H1 (cell line): Measurements from ENCODE around the gene ZGLP1. TPM values are rescaled to one million over a fixed set of nuclear protein-coding genes. Genes with fewer than 3 reads are reported as not detected.
A peak's percentile ranks its signal among the peaks of the same experiment; 100 is the strongest.

Experiments
- CTCF ChIA-PET: fragments of 300-600 bp; sonication (Branson Sonifier 250); formaldehyde crosslinking; loops from one replicate; lab custom pipeline; 2021; ENCODE audit not compliant: partially characterized antibody; lab: Charles Lee
- POLR2A ChIA-PET: fragments of 300-600 bp; sonication (Branson Sonifier 250); formaldehyde crosslinking; loops from one replicate; lab custom pipeline; 2021; ENCODE audit warnings: inconsistent platforms; ENCODE audit not compliant: partially characterized antibody; lab: Charles Lee
- DNase-seq, 2 experiments: peaks; one replicate each; pipeline versions ENCODE4 v3.0.0 to v3.0.0-alpha.2; 2010 to 2022; ENCODE audit warnings: low spot score in 2 of 2, low read depth in 1 of 2, mixed read lengths in 1 of 2
- FAIRE-seq: peaks from 2 replicates; lab custom pipeline; 2011; peaks lifted over from hg19 to GRCh38; lab: Jason Lieb, UNC
- H2AFZ ChIP-seq: 2 replicates; pipeline ENCODE4 v1.8.1; 2012; ENCODE audit warnings: low read length, inconsistent platforms
- H2AK5ac ChIP-seq: 2 replicates; pipeline ENCODE4 v1.6.1; 2013; ENCODE audit warnings: low read depth, low read length
- H2BK120ac ChIP-seq: replicated peaks from 2 replicates; pipeline ENCODE3; 2013; ENCODE audit warnings: low read depth, low read length, inconsistent platforms
- H2BK12ac ChIP-seq: 2 replicates; pipeline ENCODE4 v1.6.1; 2013; ENCODE audit warnings: low read depth, low read length
- H2BK15ac ChIP-seq: 2 replicates; pipeline ENCODE4 v1.6.1; 2013; ENCODE audit warnings: low read length
- H2BK20ac ChIP-seq: 2 replicates; pipeline ENCODE4 v1.6.1; 2013; ENCODE audit warnings: low read length
- H2BK5ac ChIP-seq: 2 replicates; pipeline ENCODE4 v1.6.1; 2013; ENCODE audit warnings: low read depth, low read length
- H3K14ac ChIP-seq: 2 replicates; pipeline ENCODE4 v1.6.1; 2013; ENCODE audit warnings: inconsistent platforms; ENCODE audit not compliant: insufficient read length
- H3K18ac ChIP-seq: 2 replicates; pipeline ENCODE4 v1.6.1; 2013; ENCODE audit warnings: low read length; ENCODE audit errors: extremely low read depth
- H3K23ac ChIP-seq: 2 replicates; pipeline ENCODE4 v1.6.1; 2013; ENCODE audit warnings: inconsistent platforms; ENCODE audit not compliant: insufficient read length
- H3K23me2 ChIP-seq: 2 replicates; pipeline ENCODE4 v1.6.1; 2013; ENCODE audit warnings: low read depth, low read length
- H3K27ac ChIP-seq: 2 replicates; pipeline ENCODE4 v1.6.1; 2011; ENCODE audit warnings: low read depth, low read length, inconsistent platforms
- H3K27me3 ChIP-seq, 4 experiments: replicated peaks in 1 of 4; 1 replicate in 1 of 4; 2 replicates in 3 of 4; pipeline versions ENCODE4 v1.6.1 to v1.8.1; 2011 to 2013; ENCODE audit warnings: low read length in 3 of 4, mild to moderate bottlenecking in 3 of 4, inconsistent platforms in 2 of 4, mixed read lengths in 2 of 4, moderate library complexity in 1 of 4; ENCODE audit not compliant: control insufficient read depth in 3 of 4, insufficient read depth in 3 of 4; ENCODE audit errors: extremely low read depth in 1 of 4
- H3K36me3 ChIP-seq, 4 experiments: 2 replicates each; pipeline versions ENCODE4 v1.6.1 to v1.8.1; 2011 to 2013; ENCODE audit warnings: mild to moderate bottlenecking in 4 of 4, low read length in 3 of 4, moderate library complexity in 2 of 4, control low read depth in 1 of 4, inconsistent platforms in 1 of 4; ENCODE audit not compliant: insufficient read depth in 4 of 4, control insufficient read depth in 2 of 4
- H3K4ac ChIP-seq: replicated peaks from 2 replicates; pipeline ENCODE3; 2013; ENCODE audit warnings: low read length, low read depth, mixed read lengths, inconsistent platforms; ENCODE audit not compliant: insufficient read length
- H3K4me1 ChIP-seq, 4 experiments: replicated peaks in 1 of 4; 1 replicate in 1 of 4; 2 replicates in 3 of 4; pipeline versions ENCODE4 v1.6.1 to v1.8.1; 2011 to 2013; ENCODE audit warnings: low read length in 3 of 4, inconsistent platforms in 2 of 4, mixed read lengths in 1 of 4; ENCODE audit not compliant: insufficient read depth in 4 of 4, control insufficient read depth in 3 of 4
- H3K4me2 ChIP-seq, 2 experiments: 2 replicates each; pipeline versions ENCODE4 v1.6.1 to v1.8.1; 2011 to 2013; ENCODE audit warnings: low read depth in 2 of 2, low read length in 2 of 2, control low read depth in 1 of 2, inconsistent platforms in 1 of 2, mild to moderate bottlenecking in 1 of 2; ENCODE audit not compliant: insufficient read depth in 1 of 2
- H3K4me3 ChIP-seq, 4 experiments: fragments of 200-600, 300-600 bp in 1 of 4; sonication (generic), shearing (Covaris generic), sonication (Bioruptor Twin) in 1 of 4; 2 replicates each; pipeline versions ENCODE4 v1.5.1 to v1.8.1; 2011 to 2016; ENCODE audit warnings: low read length in 4 of 4, low read depth in 3 of 4, control low read depth in 2 of 4, inconsistent platforms in 2 of 4, mild to moderate bottlenecking in 2 of 4, mixed read lengths in 1 of 4, moderate library complexity in 1 of 4; ENCODE audit not compliant: insufficient read depth in 2 of 4; ENCODE audit errors: extremely low read depth in 1 of 4
- H3K56ac ChIP-seq: replicated peaks from 2 replicates; pipeline ENCODE3; 2013; ENCODE audit warnings: low read depth, mild to moderate bottlenecking, mixed read lengths, low read length, inconsistent platforms; ENCODE audit not compliant: insufficient read length
- H3K79me1 ChIP-seq: 2 replicates; pipeline ENCODE4 v1.6.1; 2013; ENCODE audit warnings: low read depth, low read length, control low read depth
- H3K79me2 ChIP-seq, 2 experiments: 2 replicates each; pipeline versions ENCODE4 v1.6.1 to v1.8.1; 2012 to 2013; ENCODE audit warnings: low read length in 2 of 2, mild to moderate bottlenecking in 2 of 2, inconsistent platforms in 1 of 2; ENCODE audit not compliant: insufficient read depth in 2 of 2, control insufficient read depth in 1 of 2
- H3K9ac ChIP-seq, 4 experiments: replicated peaks in 1 of 4; 1 replicate in 1 of 4; 2 replicates in 3 of 4; pipeline versions ENCODE4 v1.6.1 to v1.8.1; 2011 to 2013; ENCODE audit warnings: low read depth in 3 of 4, low read length in 3 of 4, control low read depth in 2 of 4, mild to moderate bottlenecking in 2 of 4, moderate library complexity in 2 of 4, inconsistent platforms in 1 of 4; ENCODE audit errors: extremely low read depth in 1 of 4
- H3K9me3 ChIP-seq, 2 experiments: 2 replicates each; pipeline versions ENCODE4 v1.6.1 to v1.8.1; 2012 to 2013; ENCODE audit warnings: mild to moderate bottlenecking in 2 of 2, moderate library complexity in 2 of 2, control low read depth in 1 of 2, inconsistent platforms in 1 of 2, low read depth in 1 of 2, low read length in 1 of 2, mixed read lengths in 1 of 2; ENCODE audit not compliant: insufficient read depth in 2 of 2
- H4K20me1 ChIP-seq, 2 experiments: replicated peaks in 1 of 2; 2 replicates each; pipeline versions ENCODE3 to v1.8.1; 2011 to 2013; ENCODE audit warnings: inconsistent platforms in 2 of 2, low read length in 2 of 2, mild to moderate bottlenecking in 1 of 2; ENCODE audit not compliant: insufficient read depth in 2 of 2, control insufficient read depth in 1 of 2
- H4K5ac ChIP-seq: 2 replicates; pipeline ENCODE4 v1.6.1; 2013; ENCODE audit warnings: low read length, low read depth, mixed read lengths, inconsistent platforms; ENCODE audit not compliant: insufficient read length
- H4K8ac ChIP-seq: 2 replicates; pipeline ENCODE4 v1.8.0; 2013; ENCODE audit warnings: mild to moderate bottlenecking, moderate library complexity, low read length, inconsistent platforms; ENCODE audit not compliant: insufficient read depth; ENCODE audit errors: extremely low read depth
- H4K91ac ChIP-seq: replicated peaks from 2 replicates; pipeline ENCODE3; 2013; ENCODE audit warnings: low read length, mixed read lengths, inconsistent platforms; ENCODE audit not compliant: insufficient read length
- BRCA1 ChIP-seq: IDR thresholded peaks from 2 replicates; pipeline ENCODE4 v1.6.1; 2012; ENCODE audit warnings: low read depth, low read length, improper control_type of control experiment
- EGR1 ChIP-seq: IDR thresholded peaks from 2 replicates; pipeline ENCODE4 v1.6.1; 2011; ENCODE audit warnings: low read depth, low read length, borderline replicate concordance
- EZH2 ChIP-seq: fragments of 200-600 bp; sonication (generic); IDR thresholded peaks from 2 replicates; pipeline ENCODE4 v1.7.1; 2012; ENCODE audit warnings: low read depth, mild to moderate bottlenecking, moderate library complexity, low read length, inconsistent platforms; ENCODE audit not compliant: severe bottlenecking
- KDM5A ChIP-seq: fragments of 200-600 bp; IDR thresholded peaks from 2 replicates; pipeline ENCODE4 v1.7.1; 2012; ENCODE audit warnings: mild to moderate bottlenecking, low read length, inconsistent platforms, mixed read lengths
- NRF1 ChIP-seq: IDR thresholded peaks from 2 replicates; pipeline ENCODE4 v1.6.1; 2011; ENCODE audit warnings: mild to moderate bottlenecking, low read depth, low read length, improper control_type of control experiment
- SAP30 ChIP-seq: fragments of 300-600 bp; sonication (generic); IDR thresholded peaks from 2 replicates; pipeline ENCODE4 v1.7.1; 2012; ENCODE audit warnings: low read length, moderate library complexity, mild to moderate bottlenecking, inconsistent platforms; ENCODE audit not compliant: insufficient read depth, insufficient replicate concordance
- SIN3A ChIP-seq, 2 experiments: IDR thresholded peaks in 1 of 2; conservative IDR thresholded peaks in 1 of 2; 2 replicates each; pipeline ENCODE4 v1.6.1; 2011 to 2012; ENCODE audit warnings: low read length in 2 of 2, improper control_type of control experiment in 1 of 2, low read depth in 1 of 2, mild to moderate bottlenecking in 1 of 2
- SUZ12 ChIP-seq: fragments of 200-600 bp; sonication (generic); IDR thresholded peaks from 2 replicates; pipeline ENCODE4 v1.6.1; 2012; ENCODE audit warnings: mild to moderate bottlenecking, inconsistent platforms, low read length, moderate library complexity, mixed read lengths
- TAF1 ChIP-seq: IDR thresholded peaks from 2 replicates; pipeline ENCODE4 v1.6.1; 2011; ENCODE audit warnings: mild to moderate bottlenecking, low read depth, low read length
- TAF7 ChIP-seq: optimal IDR thresholded peaks from 2 replicates; pipeline ENCODE3; 2011; ENCODE audit warnings: low read depth, mild to moderate bottlenecking, inconsistent platforms, low read length, moderate library complexity, borderline replicate concordance
- WGBS, 2 experiments: shearing (Covaris generic) in 1 of 2; methylation state at CpG; one replicate each; pipeline versions ENCODE4 v1.1.6 to v1.1.7; 2013 to 2015; ENCODE audit warnings: low lambda C conversion rate in 2 of 2, mixed read lengths in 2 of 2, inconsistent platforms in 1 of 2, low coverage in 1 of 2, missing lambda C conversion rate in 1 of 2; ENCODE audit not compliant: insufficient replicate concordance in 2 of 2, insufficient coverage in 1 of 2, insufficient read length in 1 of 2; ENCODE audit errors: extremely low coverage in 1 of 2, missing lambda C conversion rate in 1 of 2; 5-methylcytosine and 5-hydroxymethylcytosine counted together
- polyA plus RNA-seq, 7 experiments: library from polyadenylated mRNA; depleted of rRNA in 3 of 7; stranded (reverse) in 5 of 7; unstranded in 2 of 7; fragments of >200 nt in 5 of 7; fragments of 200-250 nt in 2 of 7; gene quantifications; 1 replicate in 5 of 7; 2 replicates in 1 of 7; 4 replicates in 1 of 7; pipeline versions ENCODE4 v1.2.1 to v1.2.3, GENCODE V29; 2011 to 2013; ENCODE audit warnings: missing spikeins in 2 of 7, mixed read lengths in 2 of 7
- total RNA-seq: library from RNA; stranded (reverse); fragmentation: NEBNext Ultra II Directional; extraction: Animal tissue kit (Norgen Biotek cat#: 25700); gene quantifications from 2 replicates; pipeline ENCODE4 v1.2.1, GENCODE V29; 2021
- TF ChIP-seq, protein P1 (sequence below): IDR thresholded peaks from 2 replicates; pipeline ENCODE4 v1.6.1; 2012; ENCODE audit warnings: inconsistent platforms

The ZGLP1 gene
- total and polyA plus RNA-seq, 2 of the 8 experiments (the other 6 are each of a cell fraction or from before 2014, with no cell fraction given), result 4.2 to 5.1 TPM

DNA sequence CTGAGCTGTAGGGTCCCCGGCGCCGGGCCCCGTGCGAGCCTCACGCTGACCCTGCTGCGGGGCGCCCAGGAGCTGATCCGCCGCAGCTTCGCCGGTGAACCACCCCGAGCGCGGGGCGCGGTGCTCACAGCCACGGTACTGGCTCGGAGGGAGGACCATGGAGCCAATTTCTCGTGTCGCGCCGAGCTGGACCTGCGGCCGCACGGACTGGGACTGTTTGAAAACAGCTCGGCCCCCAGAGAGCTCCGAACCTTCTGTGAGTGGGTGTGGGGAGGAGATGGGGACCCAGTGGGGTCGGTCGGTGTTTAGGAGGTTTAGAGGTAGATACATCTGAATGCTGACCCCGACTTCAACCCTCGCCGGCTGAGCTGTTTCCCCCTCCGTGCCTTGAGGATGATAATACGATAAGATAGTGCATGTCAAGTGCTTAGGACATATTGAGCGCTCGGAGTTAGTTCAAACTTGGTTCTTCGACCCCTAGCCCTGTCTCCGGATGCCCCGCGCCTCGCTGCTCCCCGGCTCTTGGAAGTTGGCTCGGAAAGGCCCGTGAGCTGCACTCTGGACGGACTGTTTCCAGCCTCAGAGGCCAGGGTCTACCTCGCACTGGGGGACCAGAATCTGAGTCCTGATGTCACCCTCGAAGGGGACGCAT lies 17.9 kb downstream of the ZGLP1 start:
- Histone ChIP-seq H2AFZ (no peak overlapping the region), H3K14ac (no peak overlapping the region), H2BK120ac (no peak overlapping the region), H3K4me3 (peak overlapping the region; percentile 38 to 67 (median 60)), H3K4me2 (peak overlapping the region; percentile 81 to 100), H2BK15ac (peak overlapping the region; percentile 24; the same call in 1 of the 2 replicates), H3K9me3 (no peaks in the 10 kb centered on the region), H3K36me3 (no peaks in the 10 kb centered on the region), H4K20me1 (peaks cover 0 to 26% of the 10 kb centered on the region in 2 experiments), H2BK5ac (no peak overlapping the region; the same call in 1 of the 2 replicates), H2AK5ac (no peak overlapping the region), H4K5ac (no peak overlapping the region), H3K23ac (no peak overlapping the region), H3K27me3 (peaks cover 58 to 97% (median 87%) of the 10 kb centered on the region in 4 experiments), H3K9ac (no peak overlapping the region), H3K4me1 (peaks cover 0 to 51% (median 24%) of the 10 kb centered on the region in 4 experiments; a peak in 6 of 7 replicates), H3K18ac (no peak overlapping the region), H4K8ac (no peak overlapping the region; the same call in 1 of the 2 replicates), H3K79me1 (no peaks in the 10 kb centered on the region), H4K91ac (no peak overlapping the region), H3K4ac (no peak overlapping the region), H3K27ac (no peak overlapping the region), H3K79me2 (no peaks in the 10 kb centered on the region), H3K56ac (no peak overlapping the region), H2BK12ac (peak overlapping the region; percentile 39; the same call in 1 of the 2 replicates), H2BK20ac (no peak overlapping the region), H3K23me2 (peaks cover 39% of the 10 kb centered on the region; the same call in 1 of the 2 replicates)
- DNase-seq (peak in 1 of 2 experiments; percentile 55), FAIRE-seq (no peak)
- CTCF ChIA-PET, result interaction anchor here (0.6 to 3.7 kb wide), 13 partner anchors 14 to 132 kb away, joined by 3 to 29 read pairs (median 4); partner anchors contain the start of gene ICAM1
- whole genome bisulfite sequencing, 2 experiments, result 6% methylated on average over 49 of the region's 49 CpGs; no CpG with 5 or more reads in 1 of the 2 experiments
- POLR2A ChIA-PET, result interaction anchor here (0.8 to 2.2 kb wide), 6 partner anchors 15 to 52 kb away, joined by 3 to 8 read pairs (median 4); partner anchors contain the start of genes FDX2 and ICAM1
- peak; percentile 81; the same call in 1 of the 2 replicates for TF ChIP-seq SUZ12
- TF ChIP-seq EGR1, result no peak
- peak; percentile 19; the same call in 1 of the 2 replicates for TF ChIP-seq TAF1
- TF ChIP-seq TAF7, result no peak
- no peak for TF ChIP-seq SAP30
- peak; percentile 69 for TF ChIP-seq EZH2
- no peak for TF ChIP-seq BRCA1
- peak in 1 of 2 experiments; percentile 4; a peak in 1 of 4 replicates for TF ChIP-seq SIN3A (conservative IDR thresholded peaks at IDR 0.05 in 1 of 2, IDR thresholded peaks at IDR 0.05 in 1 of 2; ENCODE audit: low read depth in 1 of 2, low read length in 2 of 2)
- TF ChIP-seq KDM5A, result no peak
- TF ChIP-seq, protein P1, sequence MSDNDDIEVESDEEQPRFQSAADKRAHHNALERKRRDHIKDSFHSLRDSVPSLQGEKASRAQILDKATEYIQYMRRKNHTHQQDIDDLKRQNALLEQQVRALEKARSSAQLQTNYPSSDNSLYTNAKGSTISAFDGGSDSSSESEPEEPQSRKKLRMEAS, result no peak
- TF ChIP-seq NRF1, result no peak
